Endothelial cell of umbilical vein (primary cell): ENCODE measurements around the gene DAB1. TPM values are rescaled to one million over a fixed set of nuclear protein-coding genes. Genes with fewer than 3 reads are reported as not detected.

Experiments used
- BruUV-seq: library from RNA; stranded (reverse); fragments of 400-500 nt; replicated peaks from 2 replicates; lab custom pipeline; 2021; lab: Mats Ljungman, UMichigan
- CTCF ChIA-PET: fragments of 300-600, 350-600 bp; sonication (Branson Sonifier 250); formaldehyde crosslinking; loops from one replicate; lab custom pipeline; 2021; ENCODE audit warnings: antibody characterized with exemption, inconsistent platforms; lab: Charles Lee
- POLR2A ChIA-PET: fragments of 300-600, 350-600 bp; sonication (Branson Sonifier 250); formaldehyde crosslinking; loops from one replicate; lab custom pipeline; 2021; ENCODE audit warnings: antibody characterized with exemption, inconsistent platforms; lab: Charles Lee
- DNase-seq: peaks from one replicate; pipeline ENCODE4 v3.0.0-alpha.2; 2011; ENCODE audit warnings: low read depth, low spot score
- FAIRE-seq: peaks from 2 replicates; lab custom pipeline; 2011; peaks lifted over from hg19 to GRCh38; lab: Jason Lieb, UNC
- H2AFZ ChIP-seq: 2 replicates; pipeline ENCODE4 v1.6.0; 2012; ENCODE audit warnings: low read depth, low read length, control low read depth, inconsistent platforms
- H3K27ac ChIP-seq: 2 replicates; pipeline ENCODE4 v1.5.1; 2011; ENCODE audit warnings: low read depth, mild to moderate bottlenecking, control low read depth, low read length, moderate library complexity; ENCODE audit not compliant: insufficient read depth
- H3K27me3 ChIP-seq, 2 experiments: 2 replicates each; pipeline versions ENCODE4 v1.6.0 to v1.6.1; 2011; ENCODE audit warnings: low read length in 2 of 2, mixed read lengths in 1 of 2; ENCODE audit not compliant: control insufficient read depth in 2 of 2, insufficient read depth in 2 of 2
- H3K36me3 ChIP-seq, 2 experiments: 2 replicates in 1 of 2; 3 replicates in 1 of 2; pipeline ENCODE4 v1.5.1; 2011; ENCODE audit warnings: low read length in 2 of 2, mild to moderate bottlenecking in 1 of 2, moderate library complexity in 1 of 2; ENCODE audit not compliant: control insufficient read depth in 2 of 2, insufficient read depth in 2 of 2; ENCODE audit errors: extremely low read depth in 1 of 2
- H3K4me1 ChIP-seq: 3 replicates; pipeline ENCODE4 v1.5.1; 2011; ENCODE audit warnings: mild to moderate bottlenecking, low read length; ENCODE audit not compliant: control insufficient read depth, insufficient read depth; ENCODE audit errors: extremely low read depth
- H3K4me2 ChIP-seq: 2 replicates; pipeline ENCODE4 v1.6.1; 2011; ENCODE audit warnings: low read length, control low read depth, mixed read lengths; ENCODE audit not compliant: insufficient read depth
- H3K4me3 ChIP-seq, 3 experiments: fragments of 200-600 bp in 1 of 3; sonication (generic), shearing (Covaris generic) in 1 of 3; replicated peaks in 1 of 3; 2 replicates each; pipeline ENCODE4 v1.5.1; 2011 to 2016; ENCODE audit warnings: control low read depth in 3 of 3, low read length in 3 of 3, mild to moderate bottlenecking in 2 of 3, inconsistent platforms in 1 of 3, low read depth in 1 of 3, moderate library complexity in 1 of 3; ENCODE audit not compliant: insufficient read depth in 1 of 3
- H3K79me2 ChIP-seq: 2 replicates; pipeline ENCODE4 v1.6.0; 2012; ENCODE audit warnings: low read length, inconsistent platforms; ENCODE audit not compliant: control insufficient read depth, insufficient read depth
- H3K9ac ChIP-seq: replicated peaks from 2 replicates; pipeline ENCODE3; 2011; ENCODE audit warnings: low read length, control low read depth; ENCODE audit not compliant: insufficient read depth; ENCODE audit errors: extremely low read depth
- H3K9me1 ChIP-seq: replicated peaks from 3 replicates; pipeline ENCODE4 v1.6.0; 2011; ENCODE audit warnings: mild to moderate bottlenecking, low read length; ENCODE audit not compliant: control insufficient read depth, insufficient read depth; ENCODE audit errors: extremely low read depth
- H3K9me3 ChIP-seq: replicated peaks from 2 replicates; pipeline ENCODE4 v1.5.1; 2012; ENCODE audit warnings: low read length, inconsistent platforms; ENCODE audit not compliant: control insufficient read depth, insufficient read depth
- H4K20me1 ChIP-seq: replicated peaks from 2 replicates; pipeline ENCODE3; 2011; ENCODE audit warnings: mild to moderate bottlenecking, low read length; ENCODE audit not compliant: control insufficient read depth, insufficient read depth; ENCODE audit errors: extremely low read depth
- EZH2 ChIP-seq: IDR thresholded peaks from 2 replicates; pipeline ENCODE4 v1.6.1; 2012; ENCODE audit warnings: borderline replicate concordance, low read depth, mild to moderate bottlenecking, moderate library complexity, low read length, inconsistent platforms; ENCODE audit not compliant: severe bottlenecking
- FOS ChIP-seq: IDR thresholded peaks from 2 replicates; pipeline ENCODE4 v1.6.1; 2011; ENCODE audit warnings: mild to moderate bottlenecking, low read length, moderate library complexity, borderline replicate concordance; ENCODE audit not compliant: insufficient read depth
- GATA2 ChIP-seq: IDR thresholded peaks from 2 replicates; pipeline ENCODE4 v1.7.0; 2011; ENCODE audit warnings: low read depth, mild to moderate bottlenecking, moderate library complexity, mixed read lengths, low read length; ENCODE audit not compliant: insufficient read length, insufficient read depth
- JUN ChIP-seq: IDR thresholded peaks from 2 replicates; pipeline ENCODE4 v1.6.1; 2011; ENCODE audit warnings: borderline replicate concordance, low read depth; ENCODE audit not compliant: insufficient read length, insufficient read depth
- MYC ChIP-seq: IDR thresholded peaks from one replicate; pipeline ENCODE4 v1.6.1; 2011; ENCODE audit warnings: mild to moderate bottlenecking, low read depth, low read length
- POLR2A ChIP-seq: IDR thresholded peaks from 2 replicates; pipeline ENCODE4 v1.6.1; 2012; ENCODE audit warnings: low read depth, mild to moderate bottlenecking, control low read depth, low read length
- POLR2AphosphoS5 ChIP-seq: IDR thresholded peaks from 2 replicates; pipeline ENCODE4 v1.6.1; 2012; ENCODE audit warnings: low read depth, mild to moderate bottlenecking, control low read depth, low read length, moderate library complexity; ENCODE audit not compliant: insufficient read depth
- dilution Hi-C: fragments of 300-500 bp; cut with MboI; formaldehyde crosslinking; loops from one replicate; pipeline ENCODE4 v1.15.0; 2019; ENCODE audit warnings: low sequenced_read_pairs; ENCODE audit not compliant: extremely low pct_ligation_motif_present
- intact Hi-C: fragments of 100-400 bp; cut with micrococcal nuclease; formaldehyde crosslinking; loops from one replicate; pipeline ENCODE4 v1.10.0; 2022
- polyA plus RNA-seq, 4 experiments: library from polyadenylated mRNA; depleted of rRNA in 3 of 4; stranded (reverse) in 3 of 4; unstranded in 1 of 4; fragments of >200 nt; gene quantifications; 2 replicates each; pipeline versions ENCODE4 v1.2.1 to v1.2.3, GENCODE V29; 2011 to 2012; ENCODE audit warnings: missing spikeins in 1 of 4
- total RNA-seq: library from RNA; stranded (reverse); gene quantifications from 2 replicates; pipeline ENCODE4 v1.2.3, GENCODE V29; 2021
- TF ChIP-seq, protein P1 (sequence below): IDR thresholded peaks from 2 replicates; pipeline ENCODE4 v1.6.1; 2011; ENCODE audit not compliant: insufficient read depth, insufficient read length
- TF ChIP-seq, protein P2 (sequence below), 2 donors: IDR thresholded peaks; 1 replicate in 1 of 2; 2 replicates in 1 of 2; pipeline ENCODE4 v1.5.1; 2011; ENCODE audit warnings: low read length in 2 of 2, mild to moderate bottlenecking in 2 of 2, moderate library complexity in 2 of 2, control low read depth in 1 of 2, inconsistent platforms in 1 of 2, low read depth in 1 of 2; ENCODE audit not compliant: insufficient read depth in 1 of 2; ENCODE audit errors: extremely low read depth in 1 of 2

Gene DAB1
- total and polyA plus RNA-seq, 2 donors (not counting 3 experiments of a cell fraction or from before 2014, with no cell fraction given) = not detected

DNA sequence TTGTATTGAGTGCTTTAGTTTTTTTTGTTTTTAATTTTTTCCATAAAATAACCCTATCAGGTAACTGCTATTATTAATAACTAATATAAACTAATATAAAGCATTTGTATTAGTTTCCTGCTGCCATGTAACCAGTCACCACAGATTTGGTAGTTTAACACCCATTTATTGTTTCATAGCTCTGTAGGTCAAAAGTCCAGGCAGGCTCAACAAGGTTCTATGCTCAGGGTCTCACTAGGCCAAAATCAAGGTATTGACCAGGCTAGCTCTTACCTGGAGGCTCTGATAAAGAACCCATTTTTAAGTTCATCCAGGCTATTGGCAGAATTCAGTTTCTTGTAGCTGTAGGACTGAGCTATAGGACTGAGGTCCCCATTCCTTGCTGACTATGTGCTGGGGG lies 189.4 kb downstream of the DAB1 start:
- no peaks in the 10 kb centered on the region for H3K27me3 ChIP-seq
- CTCF ChIA-PET = no interaction called here
- H3K4me1 ChIP-seq = no peaks in the 10 kb centered on the region
- POLR2A ChIA-PET = no interaction called here
- BruUV-seq = no TSS peak
- no peak overlapping the region for H3K27ac ChIP-seq
- H3K4me3 ChIP-seq = no peak overlapping the region
- no peaks in the 10 kb centered on the region for H3K9me1 ChIP-seq
- no peaks in the 10 kb centered on the region for H4K20me1 ChIP-seq
- H3K4me2 ChIP-seq = no peak overlapping the region
- no peak for TF ChIP-seq POLR2AphosphoS5
- TF ChIP-seq MYC = no peak
- TF ChIP-seq, protein P1, sequence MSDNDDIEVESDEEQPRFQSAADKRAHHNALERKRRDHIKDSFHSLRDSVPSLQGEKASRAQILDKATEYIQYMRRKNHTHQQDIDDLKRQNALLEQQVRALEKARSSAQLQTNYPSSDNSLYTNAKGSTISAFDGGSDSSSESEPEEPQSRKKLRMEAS = no peak
- no peak for TF ChIP-seq FOS
- no peak for TF ChIP-seq JUN
- no peak for DNase-seq
- intact Hi-C loops = no loop called here
- no peaks in the 10 kb centered on the region for H3K79me2 ChIP-seq
- no peak overlapping the region for H2AFZ ChIP-seq
- dilution Hi-C loops = no loop called here
- no peak for FAIRE-seq
- no peaks in the 10 kb centered on the region for H3K36me3 ChIP-seq
- H3K9me3 ChIP-seq = no peaks in the 10 kb centered on the region
- H3K9ac ChIP-seq = no peak overlapping the region

DNA sequence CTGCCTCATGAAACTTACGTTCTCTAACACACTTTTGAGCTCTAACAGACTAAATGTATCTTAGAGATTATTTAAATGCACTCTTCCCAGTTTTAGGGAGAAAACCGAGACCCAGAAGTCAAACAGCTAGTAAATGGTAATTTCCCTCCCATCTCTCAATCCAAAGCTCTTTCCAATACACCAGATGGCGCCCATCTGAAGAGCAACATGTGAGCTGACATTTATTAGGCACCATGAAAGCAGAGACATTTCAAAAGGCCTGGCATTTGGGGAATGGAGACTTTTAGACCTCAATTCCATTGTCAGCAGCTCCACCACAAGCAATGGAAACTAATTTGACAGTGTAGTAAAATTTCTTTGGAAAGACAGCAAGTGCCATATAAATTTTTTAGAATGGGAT lies 191.4 kb downstream of the DAB1 start:
- dilution Hi-C loops = no loop called here
- no peak overlapping the region for H2AFZ ChIP-seq
- H3K9me1 ChIP-seq = no peaks in the 10 kb centered on the region
- intact Hi-C loops = no loop called here
- H3K27me3 ChIP-seq = no peaks in the 10 kb centered on the region
- no peaks in the 10 kb centered on the region for H4K20me1 ChIP-seq
- no TSS peak for BruUV-seq
- no peaks in the 10 kb centered on the region for H3K36me3 ChIP-seq
- no peak overlapping the region for H3K9ac ChIP-seq
- TF ChIP-seq, protein P1 = no peak
- no peak for TF ChIP-seq POLR2A
- TF ChIP-seq EZH2 = no peak
- TF ChIP-seq MYC = no peak
- TF ChIP-seq POLR2AphosphoS5 = no peak
- TF ChIP-seq FOS = no peak
- TF ChIP-seq GATA2 = no peak
- TF ChIP-seq, protein P2, sequence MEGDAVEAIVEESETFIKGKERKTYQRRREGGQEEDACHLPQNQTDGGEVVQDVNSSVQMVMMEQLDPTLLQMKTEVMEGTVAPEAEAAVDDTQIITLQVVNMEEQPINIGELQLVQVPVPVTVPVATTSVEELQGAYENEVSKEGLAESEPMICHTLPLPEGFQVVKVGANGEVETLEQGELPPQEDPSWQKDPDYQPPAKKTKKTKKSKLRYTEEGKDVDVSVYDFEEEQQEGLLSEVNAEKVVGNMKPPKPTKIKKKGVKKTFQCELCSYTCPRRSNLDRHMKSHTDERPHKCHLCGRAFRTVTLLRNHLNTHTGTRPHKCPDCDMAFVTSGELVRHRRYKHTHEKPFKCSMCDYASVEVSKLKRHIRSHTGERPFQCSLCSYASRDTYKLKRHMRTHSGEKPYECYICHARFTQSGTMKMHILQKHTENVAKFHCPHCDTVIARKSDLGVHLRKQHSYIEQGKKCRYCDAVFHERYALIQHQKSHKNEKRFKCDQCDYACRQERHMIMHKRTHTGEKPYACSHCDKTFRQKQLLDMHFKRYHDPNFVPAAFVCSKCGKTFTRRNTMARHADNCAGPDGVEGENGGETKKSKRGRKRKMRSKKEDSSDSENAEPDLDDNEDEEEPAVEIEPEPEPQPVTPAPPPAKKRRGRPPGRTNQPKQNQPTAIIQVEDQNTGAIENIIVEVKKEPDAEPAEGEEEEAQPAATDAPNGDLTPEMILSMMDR (IDR thresholded peaks at IDR 0.05; ENCODE audit: extremely low read depth in 1 of 2, insufficient read depth in 1 of 2, low read depth in 1 of 2, low read length in 2 of 2) = no peak
- TF ChIP-seq JUN = no peak
- H3K79me2 ChIP-seq = no peaks in the 10 kb centered on the region
- DNase-seq (no peak), FAIRE-seq (no peak)
- CTCF ChIA-PET = no interaction called here
- POLR2A ChIA-PET = no interaction called here
- H3K9me3 ChIP-seq = no peaks in the 10 kb centered on the region
- no peak overlapping the region for H3K27ac ChIP-seq
- H3K4me1 ChIP-seq = no peaks in the 10 kb centered on the region
- H3K4me3 ChIP-seq = no peak overlapping the region
- no peak overlapping the region for H3K4me2 ChIP-seq
